HepG2 (cell line): ENCODE data around the gene CORO7. TPM values are rescaled to one million over a fixed set of nuclear protein-coding genes. Genes with fewer than 3 reads are reported as not detected.
A peak's percentile ranks its signal among the peaks of the same experiment; 100 is the strongest.

Experiments
- BCL3 ChIP-seq: sonication (generic); formaldehyde crosslinking; IDR thresholded peaks from 2 replicates; pipeline ENCODE4 v1.5.1; 2020; ENCODE audit warnings: mild to moderate bottlenecking, missing genetic modification reagents, moderate library complexity
- FOXA1 ChIP-seq, 2 experiments: fragments of 450-650 bp in 1 of 2; sonication (generic) in 1 of 2; formaldehyde crosslinking in 1 of 2; IDR thresholded peaks; 2 replicates each; pipeline versions ENCODE4 v1.4.0 to v1.6.1; 2016 to 2020; ENCODE audit warnings: missing genetic modification reagents in 1 of 2
- NAIF1 ChIP-seq: sonication (generic); formaldehyde crosslinking; IDR thresholded peaks from 2 replicates; pipeline ENCODE4 v1.5.0; 2020; ENCODE audit warnings: mild to moderate bottlenecking, missing genetic modification reagents, borderline replicate concordance
- RAD51 ChIP-seq: fragments of 450-650 bp; IDR thresholded peaks from 2 replicates; pipeline ENCODE4 v1.6.1; 2016; ENCODE audit warnings: borderline replicate concordance
- RXRA ChIP-seq: sonication (generic); formaldehyde crosslinking; IDR thresholded peaks from 2 replicates; pipeline ENCODE4 v1.5.1; 2020; ENCODE audit warnings: missing genetic modification reagents
- SP4 ChIP-seq: sonication (generic); formaldehyde crosslinking; IDR thresholded peaks from 2 replicates; pipeline ENCODE4 v1.8.1; 2023; ENCODE audit warnings: mild to moderate bottlenecking, missing genetic modification reagents
- TFAP4 ChIP-seq: sonication (generic); IDR thresholded peaks from 2 replicates; pipeline ENCODE4 v1.6.1; 2016; ENCODE audit warnings: low read depth, borderline replicate concordance
- THAP11 ChIP-seq: IDR thresholded peaks from 2 replicates; pipeline ENCODE4 v1.6.1; 2016; ENCODE audit warnings: missing biosample characterization, missing genetic modification reagents
- WIZ ChIP-seq: sonication (generic); formaldehyde crosslinking; IDR thresholded peaks from 2 replicates; pipeline ENCODE4 v1.5.1; 2020; ENCODE audit warnings: mild to moderate bottlenecking, missing genetic modification reagents
- ZNF430 ChIP-seq: sonication (generic); formaldehyde crosslinking; IDR thresholded peaks from 2 replicates; pipeline ENCODE4 v1.9.0; 2021; ENCODE audit warnings: mild to moderate bottlenecking, missing genetic modification reagents
- ZNF432 ChIP-seq: sonication (generic); formaldehyde crosslinking; IDR thresholded peaks from 2 replicates; pipeline ENCODE4 v1.5.0; 2020; ENCODE audit warnings: missing genetic modification reagents, mild to moderate bottlenecking, borderline replicate concordance
- ZNF616 ChIP-seq: sonication (generic); formaldehyde crosslinking; IDR thresholded peaks from 2 replicates; pipeline ENCODE4 v1.5.0; 2020; ENCODE audit warnings: low read depth, mild to moderate bottlenecking, missing genetic modification reagents
- ZSCAN31 ChIP-seq: sonication (generic); formaldehyde crosslinking; IDR thresholded peaks from 2 replicates; pipeline ENCODE4 v1.5.0; 2020; ENCODE audit warnings: low read depth, mild to moderate bottlenecking, missing genetic modification reagents
- polyA plus RNA-seq, 8 experiments: library from polyadenylated mRNA; depleted of rRNA in 3 of 8; stranded (reverse) in 7 of 8; unstranded in 1 of 8; fragments of >200 nt; fragmentation: Illumina TruSeq in 4 of 8; extraction: Trizol in 4 of 8; gene quantifications; 2 replicates each; pipeline versions ENCODE4 v1.2.1 to v1.2.3, GENCODE V29; 2011 to 2016; ENCODE audit warnings: low read depth in 4 of 8, missing spikeins in 1 of 8, mixed read lengths in 1 of 8; ENCODE audit not compliant: insufficient read depth in 1 of 8
- total RNA-seq, 5 experiments: library from RNA; depleted of rRNA; stranded (reverse); fragments of >200 nt; fragmentation: Illumina TruSeq; extraction: Trizol; gene quantifications; 2 replicates each; pipeline ENCODE4 v1.2.3, GENCODE V29; 2016; ENCODE audit warnings: low read depth in 1 of 5
- TF ChIP-seq, protein P1 (sequence below): sonication (generic); formaldehyde crosslinking; IDR thresholded peaks from 2 replicates; pipeline ENCODE4 v1.4.0; 2020; ENCODE audit warnings: mild to moderate bottlenecking, missing genetic modification reagents, borderline replicate concordance
- TF ChIP-seq, protein P2 (sequence below): IDR thresholded peaks from 2 replicates; pipeline ENCODE4 v1.6.1; 2018; ENCODE audit warnings: missing genetic modification reagents
- TF ChIP-seq, protein P3 (sequence below): sonication (generic); formaldehyde crosslinking; conservative IDR thresholded peaks from 2 replicates; pipeline ENCODE4 v1.4.0; 2020; ENCODE audit warnings: missing genetic modification reagents
- TF ChIP-seq, protein P4 (sequence below): sonication (generic); formaldehyde crosslinking; IDR thresholded peaks from 2 replicates; pipeline ENCODE4 v1.8.0; 2022; ENCODE audit warnings: missing genetic modification reagents, mild to moderate bottlenecking, borderline replicate concordance

The CORO7 gene
- total and polyA plus RNA-seq, 2 of the 13 experiments (the other 11 are each of a cell fraction or from before 2014, with no cell fraction given) = 9.9 to 14.3 TPM

DNA sequence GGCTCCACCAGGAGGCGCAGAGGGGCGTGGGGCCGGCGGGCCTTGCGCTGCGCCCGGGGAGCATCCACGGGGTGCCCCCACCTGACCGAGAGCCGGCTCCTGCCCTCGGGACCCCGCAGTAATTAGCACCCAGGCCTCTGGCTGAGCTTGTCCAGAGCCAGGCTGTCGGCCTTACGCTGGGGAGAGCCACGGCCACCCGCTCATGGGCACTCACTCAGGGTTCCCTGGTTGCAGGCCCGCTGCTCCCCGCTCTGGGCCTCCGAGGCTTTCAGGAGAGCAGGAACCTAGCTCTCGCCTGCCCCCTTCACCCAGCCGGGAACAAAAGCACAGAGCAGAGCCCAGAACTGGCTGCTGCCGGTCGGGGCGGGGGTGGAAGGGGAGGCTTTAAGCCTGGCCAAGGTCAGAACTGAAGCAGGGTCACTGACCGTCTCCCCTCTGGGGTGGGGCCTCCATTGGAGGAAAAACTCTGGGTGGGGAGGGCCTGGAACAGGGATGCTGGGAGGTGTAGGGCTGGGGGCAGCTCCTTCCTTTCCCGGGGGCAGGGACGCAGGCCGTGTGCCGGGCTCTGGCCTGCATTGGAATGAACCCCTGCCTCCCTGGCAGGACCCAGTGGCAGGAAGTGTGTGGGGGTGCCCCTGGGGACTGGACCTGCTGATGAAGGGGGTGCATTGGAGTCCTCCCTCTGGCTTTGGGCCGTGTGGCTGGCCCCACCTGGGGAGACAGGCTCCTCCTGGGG, 88.2 kb downstream of the CORO7 start (continued):
- TF ChIP-seq TFAP4 = no peak
- TF ChIP-seq SP4 = 0 out of 2 replicates have a peak, but pooled peaks have one; percentile 46
- TF ChIP-seq, protein P1, sequence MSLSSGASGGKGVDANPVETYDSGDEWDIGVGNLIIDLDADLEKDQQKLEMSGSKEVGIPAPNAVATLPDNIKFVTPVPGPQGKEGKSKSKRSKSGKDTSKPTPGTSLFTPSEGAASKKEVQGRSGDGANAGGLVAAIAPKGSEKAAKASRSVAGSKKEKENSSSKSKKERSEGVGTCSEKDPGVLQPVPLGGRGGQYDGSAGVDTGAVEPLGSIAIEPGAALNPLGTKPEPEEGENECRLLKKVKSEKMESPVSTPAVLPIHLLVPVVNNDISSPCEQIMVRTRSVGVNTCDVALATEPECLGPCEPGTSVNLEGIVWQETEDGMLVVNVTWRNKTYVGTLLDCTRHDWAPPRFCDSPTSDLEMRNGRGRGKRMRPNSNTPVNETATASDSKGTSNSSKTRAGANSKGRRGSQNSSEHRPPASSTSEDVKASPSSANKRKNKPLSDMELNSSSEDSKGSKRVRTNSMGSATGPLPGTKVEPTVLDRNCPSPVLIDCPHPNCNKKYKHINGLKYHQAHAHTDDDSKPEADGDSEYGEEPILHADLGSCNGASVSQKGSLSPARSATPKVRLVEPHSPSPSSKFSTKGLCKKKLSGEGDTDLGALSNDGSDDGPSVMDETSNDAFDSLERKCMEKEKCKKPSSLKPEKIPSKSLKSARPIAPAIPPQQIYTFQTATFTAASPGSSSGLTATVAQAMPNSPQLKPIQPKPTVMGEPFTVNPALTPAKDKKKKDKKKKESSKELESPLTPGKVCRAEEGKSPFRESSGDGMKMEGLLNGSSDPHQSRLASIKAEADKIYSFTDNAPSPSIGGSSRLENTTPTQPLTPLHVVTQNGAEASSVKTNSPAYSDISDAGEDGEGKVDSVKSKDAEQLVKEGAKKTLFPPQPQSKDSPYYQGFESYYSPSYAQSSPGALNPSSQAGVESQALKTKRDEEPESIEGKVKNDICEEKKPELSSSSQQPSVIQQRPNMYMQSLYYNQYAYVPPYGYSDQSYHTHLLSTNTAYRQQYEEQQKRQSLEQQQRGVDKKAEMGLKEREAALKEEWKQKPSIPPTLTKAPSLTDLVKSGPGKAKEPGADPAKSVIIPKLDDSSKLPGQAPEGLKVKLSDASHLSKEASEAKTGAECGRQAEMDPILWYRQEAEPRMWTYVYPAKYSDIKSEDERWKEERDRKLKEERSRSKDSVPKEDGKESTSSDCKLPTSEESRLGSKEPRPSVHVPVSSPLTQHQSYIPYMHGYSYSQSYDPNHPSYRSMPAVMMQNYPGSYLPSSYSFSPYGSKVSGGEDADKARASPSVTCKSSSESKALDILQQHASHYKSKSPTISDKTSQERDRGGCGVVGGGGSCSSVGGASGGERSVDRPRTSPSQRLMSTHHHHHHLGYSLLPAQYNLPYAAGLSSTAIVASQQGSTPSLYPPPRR (CRISPR knock-in tag) = no peak; the same call in 1 of the 2 replicates
- TF ChIP-seq BCL3 (CRISPR knock-in tag) = 0 out of 2 replicates have a peak, but pooled peaks have one; percentile 74
- TF ChIP-seq, protein P2, sequence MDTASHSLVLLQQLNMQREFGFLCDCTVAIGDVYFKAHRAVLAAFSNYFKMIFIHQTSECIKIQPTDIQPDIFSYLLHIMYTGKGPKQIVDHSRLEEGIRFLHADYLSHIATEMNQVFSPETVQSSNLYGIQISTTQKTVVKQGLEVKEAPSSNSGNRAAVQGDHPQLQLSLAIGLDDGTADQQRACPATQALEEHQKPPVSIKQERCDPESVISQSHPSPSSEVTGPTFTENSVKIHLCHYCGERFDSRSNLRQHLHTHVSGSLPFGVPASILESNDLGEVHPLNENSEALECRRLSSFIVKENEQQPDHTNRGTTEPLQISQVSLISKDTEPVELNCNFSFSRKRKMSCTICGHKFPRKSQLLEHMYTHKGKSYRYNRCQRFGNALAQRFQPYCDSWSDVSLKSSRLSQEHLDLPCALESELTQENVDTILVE (CRISPR knock-in tag) = peak; percentile 77; the same call in 1 of the 2 replicates
- TF ChIP-seq FOXA1 (IDR thresholded peaks at IDR 0.05) = no peak
- TF ChIP-seq FOXA1 (CRISPR knock-in tag; IDR thresholded peaks at IDR 0.05) = 0 out of 2 replicates have a peak, but pooled peaks have one; percentile 11
- no peak for TF ChIP-seq ZSCAN31
- 0 out of 2 replicates have a peak, but pooled peaks have one; percentile 47 for TF ChIP-seq NAIF1 (CRISPR knock-in tag)
- peak; percentile 66 for TF ChIP-seq WIZ
- peak; percentile 51; the same call in 1 of the 2 replicates for TF ChIP-seq ZNF616 (CRISPR knock-in tag)
- TF ChIP-seq ZNF432 = no peak
- TF ChIP-seq, protein P3, sequence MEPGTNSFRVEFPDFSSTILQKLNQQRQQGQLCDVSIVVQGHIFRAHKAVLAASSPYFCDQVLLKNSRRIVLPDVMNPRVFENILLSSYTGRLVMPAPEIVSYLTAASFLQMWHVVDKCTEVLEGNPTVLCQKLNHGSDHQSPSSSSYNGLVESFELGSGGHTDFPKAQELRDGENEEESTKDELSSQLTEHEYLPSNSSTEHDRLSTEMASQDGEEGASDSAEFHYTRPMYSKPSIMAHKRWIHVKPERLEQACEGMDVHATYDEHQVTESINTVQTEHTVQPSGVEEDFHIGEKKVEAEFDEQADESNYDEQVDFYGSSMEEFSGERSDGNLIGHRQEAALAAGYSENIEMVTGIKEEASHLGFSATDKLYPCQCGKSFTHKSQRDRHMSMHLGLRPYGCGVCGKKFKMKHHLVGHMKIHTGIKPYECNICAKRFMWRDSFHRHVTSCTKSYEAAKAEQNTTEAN (CRISPR knock-in tag) = 0 out of 2 replicates have a peak, but pooled peaks have one; percentile 41
- TF ChIP-seq ZNF430 (CRISPR knock-in tag) = peak; percentile 47; the same call in 1 of the 2 replicates
- no peak for TF ChIP-seq RAD51
- TF ChIP-seq, protein P4, sequence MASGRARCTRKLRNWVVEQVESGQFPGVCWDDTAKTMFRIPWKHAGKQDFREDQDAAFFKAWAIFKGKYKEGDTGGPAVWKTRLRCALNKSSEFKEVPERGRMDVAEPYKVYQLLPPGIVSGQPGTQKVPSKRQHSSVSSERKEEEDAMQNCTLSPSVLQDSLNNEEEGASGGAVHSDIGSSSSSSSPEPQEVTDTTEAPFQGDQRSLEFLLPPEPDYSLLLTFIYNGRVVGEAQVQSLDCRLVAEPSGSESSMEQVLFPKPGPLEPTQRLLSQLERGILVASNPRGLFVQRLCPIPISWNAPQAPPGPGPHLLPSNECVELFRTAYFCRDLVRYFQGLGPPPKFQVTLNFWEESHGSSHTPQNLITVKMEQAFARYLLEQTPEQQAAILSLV (CRISPR knock-in tag) = no peak; the same call in 1 of the 2 replicates
- peak; percentile 93 for TF ChIP-seq RXRA (CRISPR knock-in tag)
- TF ChIP-seq THAP11 (CRISPR knock-in tag) = peak; percentile 64
